GM20000 (cell line): ENCODE data around the gene VANGL1.

Experiments
- DNase-seq: peaks from one replicate; pipeline ENCODE4 v3.0.0; 2012; ENCODE audit warnings: low spot score
- CTCF ChIP-seq: IDR thresholded peaks from 2 replicates; pipeline ENCODE4 v1.5.1; 2012; ENCODE audit warnings: mild to moderate bottlenecking, control low read depth; ENCODE audit errors: extremely low read depth, missing control alignments

VANGL1 gene

GRCh38 chr1:115652236-115652788 lies 10.5 kb downstream of the VANGL1 start:
- no peak for TF ChIP-seq CTCF
- DNase-seq, result no peak

GRCh38 chr1:115654125-115654524 lies 12.4 kb downstream of the VANGL1 start:
- TF ChIP-seq CTCF, result no peak
- DNase-seq, result no peak

- no peak for TF ChIP-seq CTCF
- DNase-seq, result no peak
Observed at GRCh38 chr1:115654663-115655305, 13.0 kb downstream of the VANGL1 start.

GRCh38 chr1:115655306-115655663 lies 13.5 kb downstream of the VANGL1 start:
- TF ChIP-seq CTCF, result no peak
- no peak for DNase-seq

- TF ChIP-seq CTCF, result no peak
- DNase-seq, result no peak
Observed at GRCh38 chr1:115655916-115656315, 14.1 kb downstream of the VANGL1 start.

- no peak for DNase-seq
- TF ChIP-seq CTCF, result no peak
Observed at GRCh38 chr1:115656461-115657077, 14.8 kb downstream of the VANGL1 start.

GRCh38 chr1:115658646-115659045 lies 16.9 kb downstream of the VANGL1 start:
- TF ChIP-seq CTCF, result no peak
- no peak for DNase-seq
